ENCODE results near the gene PABPN1L. TPM values are rescaled to one million over a fixed set of nuclear protein-coding genes. Genes with fewer than 3 reads are reported as not detected.

Gene PABPN1L
- total and polyA plus RNA-seq, 2 donors (not counting 3 experiments of a cell fraction or from before 2014, with no cell fraction given), result not detected

- intact Hi-C loops (cut with micrococcal nuclease), result no loop called here
- ChIA-PET CTCF (no interaction called here), POLR2A (no interaction called here)
- H2AFZ ChIP-seq (ENCODE audit: low read depth, low read length), result no peak overlapping the region
- dilution Hi-C loops (cut with MboI; ENCODE audit: extremely low pct_ligation_motif_present, low sequenced_read_pairs), result no loop called here
- BruUV-seq (replicated peaks), result no TSS peak
- no peak overlapping the region for H3K4me3 ChIP-seq (replicated peaks in 1 of 3; ENCODE audit: insufficient read depth in 1 of 3, low read depth in 1 of 3, low read length in 3 of 3)
- no peak for DNase-seq (ENCODE audit: low read depth, low spot score)
- H3K27me3 ChIP-seq (ENCODE audit: control insufficient read depth in 2 of 2, insufficient read depth in 2 of 2, low read length in 2 of 2), result no peaks in the 10 kb centered on the region
- H3K79me2 ChIP-seq (ENCODE audit: control insufficient read depth, insufficient read depth, low read length), result no peaks in the 10 kb centered on the region
- no peaks in the 10 kb centered on the region for H3K9me3 ChIP-seq (replicated peaks; ENCODE audit: control insufficient read depth, insufficient read depth, low read length)
- TF ChIP-seq FOS (IDR thresholded peaks at IDR 0.05; ENCODE audit: borderline replicate concordance, insufficient read depth, low read length) (no peak), EZH2 (IDR thresholded peaks at IDR 0.05; ENCODE audit: borderline replicate concordance, low read depth, low read length, severe bottlenecking) (no peak), POLR2AphosphoS5 (IDR thresholded peaks at IDR 0.05; ENCODE audit: insufficient read depth, low read depth, low read length) (no peak), GATA2 (IDR thresholded peaks at IDR 0.05; ENCODE audit: insufficient read depth, insufficient read length, low read depth, low read length) (no peak)
- no peak for FAIRE-seq
- H3K4me1 ChIP-seq (ENCODE audit: control insufficient read depth, extremely low read depth, insufficient read depth, low read length), result no peaks in the 10 kb centered on the region
- no peak overlapping the region for H3K27ac ChIP-seq (ENCODE audit: insufficient read depth, low read depth, low read length)
- no peak overlapping the region for H3K9ac ChIP-seq (replicated peaks; ENCODE audit: extremely low read depth, insufficient read depth, low read length)
- H3K4me2 ChIP-seq (ENCODE audit: insufficient read depth, low read length), result no peak overlapping the region
- no peaks in the 10 kb centered on the region for H3K9me1 ChIP-seq (replicated peaks; ENCODE audit: control insufficient read depth, extremely low read depth, insufficient read depth, low read length)
- no peaks in the 10 kb centered on the region for H4K20me1 ChIP-seq (replicated peaks; ENCODE audit: control insufficient read depth, extremely low read depth, insufficient read depth, low read length)
- H3K36me3 ChIP-seq (ENCODE audit: control insufficient read depth in 2 of 2, extremely low read depth in 1 of 2, insufficient read depth in 2 of 2, low read length in 2 of 2), result peaks cover 0 to 13% of the 10 kb centered on the region in 2 experiments
These were observed 28.7 kb downstream of the PABPN1L start for GRCh38 chr16:88837806-88838205.

GRCh38 chr16:88836791-88837190 lies 29.7 kb downstream of the PABPN1L start:
- Histone ChIP-seq H3K4me3 (replicated peaks in 1 of 3; ENCODE audit: insufficient read depth in 1 of 3, low read depth in 1 of 3, low read length in 3 of 3) (no peak overlapping the region), H3K4me2 (ENCODE audit: insufficient read depth, low read length) (no peak overlapping the region), H3K79me2 (ENCODE audit: control insufficient read depth, insufficient read depth, low read length) (no peaks in the 10 kb centered on the region), H3K27ac (ENCODE audit: insufficient read depth, low read depth, low read length) (no peak overlapping the region), H3K36me3 (ENCODE audit: control insufficient read depth in 2 of 2, extremely low read depth in 1 of 2, insufficient read depth in 2 of 2, low read length in 2 of 2) (peaks cover 0 to 13% of the 10 kb centered on the region in 2 experiments), H3K9ac (replicated peaks; ENCODE audit: extremely low read depth, insufficient read depth, low read length) (no peak overlapping the region), H4K20me1 (replicated peaks; ENCODE audit: control insufficient read depth, extremely low read depth, insufficient read depth, low read length) (no peaks in the 10 kb centered on the region), H3K9me3 (replicated peaks; ENCODE audit: control insufficient read depth, insufficient read depth, low read length) (no peaks in the 10 kb centered on the region), H3K4me1 (ENCODE audit: control insufficient read depth, extremely low read depth, insufficient read depth, low read length) (no peaks in the 10 kb centered on the region), H2AFZ (ENCODE audit: low read depth, low read length) (no peak overlapping the region), H3K27me3 (ENCODE audit: control insufficient read depth in 2 of 2, insufficient read depth in 2 of 2, low read length in 2 of 2) (no peaks in the 10 kb centered on the region), H3K9me1 (replicated peaks; ENCODE audit: control insufficient read depth, extremely low read depth, insufficient read depth, low read length) (no peaks in the 10 kb centered on the region)
- dilution Hi-C loops (cut with MboI; ENCODE audit: extremely low pct_ligation_motif_present, low sequenced_read_pairs) (no loop called here), intact Hi-C loops (cut with micrococcal nuclease) (no loop called here)
- no peak for FAIRE-seq
- no TSS peak for BruUV-seq (replicated peaks)
- CTCF ChIA-PET, result no interaction called here
- no peak for DNase-seq (ENCODE audit: low read depth, low spot score)
- POLR2A ChIA-PET, result no interaction called here
- TF ChIP-seq JUN (IDR thresholded peaks at IDR 0.05; ENCODE audit: borderline replicate concordance, insufficient read depth, insufficient read length, low read depth), result no peak
- no peak for TF ChIP-seq GATA2 (IDR thresholded peaks at IDR 0.05; ENCODE audit: insufficient read depth, insufficient read length, low read depth, low read length)
- no peak for TF ChIP-seq EZH2 (IDR thresholded peaks at IDR 0.05; ENCODE audit: borderline replicate concordance, low read depth, low read length, severe bottlenecking)
- no peak for TF ChIP-seq POLR2A (IDR thresholded peaks at IDR 0.05; ENCODE audit: low read depth, low read length)
- no peak for TF ChIP-seq POLR2AphosphoS5 (IDR thresholded peaks at IDR 0.05; ENCODE audit: insufficient read depth, low read depth, low read length)
- no peak for TF ChIP-seq FOS (IDR thresholded peaks at IDR 0.05; ENCODE audit: borderline replicate concordance, insufficient read depth, low read length)
- no peak for TF ChIP-seq MAX (IDR thresholded peaks at IDR 0.05; ENCODE audit: insufficient read depth, insufficient read length)
- no peak for TF ChIP-seq MYC (IDR thresholded peaks at IDR 0.05; ENCODE audit: low read depth, low read length)
- no peak for TF ChIP-seq CTCF (IDR thresholded peaks at IDR 0.05; ENCODE audit: extremely low read depth in 1 of 2, insufficient read depth in 1 of 2, low read depth in 1 of 2, low read length in 2 of 2)

Measured in endothelial cell of umbilical vein (primary cell).